ENCODE data around the gene NEK1.

The NEK1 gene

GRCh38 chr4:169399976-169400767 is 212.2 kb downstream of the NEK1 start:
- H3K9ac ChIP-seq (ENCODE audit: low read depth, low read length) = no peak overlapping the region

DNA sequence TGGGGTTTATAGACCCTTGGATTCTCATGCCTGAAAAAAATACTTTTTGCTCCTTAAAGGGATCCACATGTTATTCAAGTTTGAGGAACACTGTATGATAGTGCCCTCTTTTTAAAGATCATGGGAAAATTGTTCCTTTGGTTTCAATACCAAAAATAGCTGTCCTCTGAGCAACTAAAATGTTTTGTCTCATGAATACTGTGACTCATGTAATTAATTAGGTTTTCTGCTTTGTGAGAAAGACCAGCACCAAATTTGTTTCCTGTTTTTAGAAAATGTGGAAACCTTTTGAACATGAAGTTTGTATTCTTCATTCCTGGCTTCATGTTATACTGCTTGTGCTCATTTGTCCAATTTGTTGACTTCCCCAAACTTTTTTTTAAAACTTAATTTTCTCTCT is 214.1 kb downstream of the NEK1 start:
- no peak overlapping the region for H3K9ac ChIP-seq (ENCODE audit: low read depth, low read length)
- no peaks in the 10 kb centered on the region for H3K9me3 ChIP-seq (ENCODE audit: control insufficient read depth, insufficient read depth, low read length)
- no peaks in the 10 kb centered on the region for H3K4me1 ChIP-seq (ENCODE audit: control insufficient read depth, insufficient read depth, low read length)
- no peaks in the 10 kb centered on the region for H3K36me3 ChIP-seq (ENCODE audit: control insufficient read depth, insufficient read depth, low read length)
- no peaks in the 10 kb centered on the region for H3K27me3 ChIP-seq (ENCODE audit: control insufficient read depth, insufficient read depth, low read length)
- H3K27ac ChIP-seq (ENCODE audit: low read depth, low read length) = no peak overlapping the region
- no peak overlapping the region for H3K4me3 ChIP-seq (ENCODE audit: low read depth, low read length)

More at GRCh38 chr4:169399976-169400767, 212.2 kb downstream of the NEK1 start:
- Histone ChIP-seq H3K4me3 (ENCODE audit: low read depth, low read length) (no peak overlapping the region), H3K27ac (ENCODE audit: low read depth, low read length) (no peak overlapping the region), H3K4me1 (ENCODE audit: control insufficient read depth, insufficient read depth, low read length) (peaks cover 8% of the 10 kb centered on the region), H3K27me3 (ENCODE audit: control insufficient read depth, insufficient read depth, low read length) (no peaks in the 10 kb centered on the region), H3K9me3 (ENCODE audit: control insufficient read depth, insufficient read depth, low read length) (no peaks in the 10 kb centered on the region), H3K36me3 (ENCODE audit: control insufficient read depth, insufficient read depth, low read length) (no peaks in the 10 kb centered on the region)

DNA sequence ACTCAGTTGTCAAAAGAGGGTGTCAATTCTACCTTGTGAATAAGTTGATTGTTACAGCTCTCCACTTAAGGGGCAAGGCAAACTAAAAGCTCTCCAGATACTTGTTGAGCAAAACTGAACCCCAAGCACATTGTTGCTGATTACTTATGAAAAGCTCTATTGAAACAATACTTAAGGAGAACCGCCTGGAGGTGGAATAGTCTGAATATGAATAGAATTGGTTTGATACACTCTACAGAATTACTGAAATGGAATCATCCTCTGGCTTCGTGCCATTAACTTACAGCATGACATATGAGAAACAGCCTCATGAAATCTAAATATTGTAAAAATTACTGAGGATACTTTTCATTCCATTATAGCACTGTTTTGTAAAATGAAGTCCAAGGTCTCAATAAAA is 214.6 kb downstream of the NEK1 start:
- Histone ChIP-seq H3K27me3 (ENCODE audit: control insufficient read depth, insufficient read depth, low read length) (no peaks in the 10 kb centered on the region), H3K36me3 (ENCODE audit: control insufficient read depth, insufficient read depth, low read length) (no peaks in the 10 kb centered on the region), H3K4me1 (ENCODE audit: control insufficient read depth, insufficient read depth, low read length) (no peaks in the 10 kb centered on the region), H3K4me3 (ENCODE audit: low read depth, low read length) (no peak overlapping the region), H3K9me3 (ENCODE audit: control insufficient read depth, insufficient read depth, low read length) (no peaks in the 10 kb centered on the region), H3K9ac (ENCODE audit: low read depth, low read length) (no peak overlapping the region), H3K27ac (ENCODE audit: low read depth, low read length) (no peak overlapping the region)

- Histone ChIP-seq H3K9ac (ENCODE audit: low read depth, low read length) (no peak overlapping the region), H3K9me3 (ENCODE audit: control insufficient read depth, insufficient read depth, low read length) (no peaks in the 10 kb centered on the region), H3K27ac (ENCODE audit: low read depth, low read length) (no peak overlapping the region), H3K4me3 (ENCODE audit: low read depth, low read length) (no peak overlapping the region), H3K4me1 (ENCODE audit: control insufficient read depth, insufficient read depth, low read length) (no peaks in the 10 kb centered on the region), H3K27me3 (ENCODE audit: control insufficient read depth, insufficient read depth, low read length) (no peaks in the 10 kb centered on the region), H3K36me3 (ENCODE audit: control insufficient read depth, insufficient read depth, low read length) (no peaks in the 10 kb centered on the region)
Measured at GRCh38 chr4:169385376-169385775, 227.0 kb downstream of the NEK1 start.

- no peaks in the 10 kb centered on the region for H3K4me1 ChIP-seq (ENCODE audit: control insufficient read depth, insufficient read depth, low read length)
- H3K27me3 ChIP-seq (ENCODE audit: control insufficient read depth, insufficient read depth, low read length) = no peaks in the 10 kb centered on the region
- H3K27ac ChIP-seq (ENCODE audit: low read depth, low read length) = no peak overlapping the region
- H3K9ac ChIP-seq (ENCODE audit: low read depth, low read length) = no peak overlapping the region
- no peaks in the 10 kb centered on the region for H3K9me3 ChIP-seq (ENCODE audit: control insufficient read depth, insufficient read depth, low read length)
- H3K36me3 ChIP-seq (ENCODE audit: control insufficient read depth, insufficient read depth, low read length) = no peaks in the 10 kb centered on the region
- H3K4me3 ChIP-seq (ENCODE audit: low read depth, low read length) = no peak overlapping the region
Measured at GRCh38 chr4:169384779-169385178, 227.6 kb downstream of the NEK1 start.

GRCh38 chr4:169383724-169384123 is 228.7 kb downstream of the NEK1 start:
- no peaks in the 10 kb centered on the region for H3K36me3 ChIP-seq (ENCODE audit: control insufficient read depth, insufficient read depth, low read length)
- no peak overlapping the region for H3K27ac ChIP-seq (ENCODE audit: low read depth, low read length)
- H3K9ac ChIP-seq (ENCODE audit: low read depth, low read length) = no peak overlapping the region
- no peaks in the 10 kb centered on the region for H3K9me3 ChIP-seq (ENCODE audit: control insufficient read depth, insufficient read depth, low read length)
- H3K4me1 ChIP-seq (ENCODE audit: control insufficient read depth, insufficient read depth, low read length) = no peaks in the 10 kb centered on the region
- H3K4me3 ChIP-seq (ENCODE audit: low read depth, low read length) = no peak overlapping the region
- no peaks in the 10 kb centered on the region for H3K27me3 ChIP-seq (ENCODE audit: control insufficient read depth, insufficient read depth, low read length)

- no peaks in the 10 kb centered on the region for H3K27me3 ChIP-seq (ENCODE audit: control insufficient read depth, insufficient read depth, low read length)
- H3K9me3 ChIP-seq (ENCODE audit: control insufficient read depth, insufficient read depth, low read length) = peaks cover 12% of the 10 kb centered on the region; the same call in 1 of the 2 replicates
- no peak overlapping the region for H3K9ac ChIP-seq (ENCODE audit: low read depth, low read length)
- no peak overlapping the region for H3K4me3 ChIP-seq (ENCODE audit: low read depth, low read length)
- no peaks in the 10 kb centered on the region for H3K4me1 ChIP-seq (ENCODE audit: control insufficient read depth, insufficient read depth, low read length)
- no peaks in the 10 kb centered on the region for H3K36me3 ChIP-seq (ENCODE audit: control insufficient read depth, insufficient read depth, low read length)
- no peak overlapping the region for H3K27ac ChIP-seq (ENCODE audit: low read depth, low read length)
Measured at GRCh38 chr4:169379688-169380087, 232.7 kb downstream of the NEK1 start.

DNA sequence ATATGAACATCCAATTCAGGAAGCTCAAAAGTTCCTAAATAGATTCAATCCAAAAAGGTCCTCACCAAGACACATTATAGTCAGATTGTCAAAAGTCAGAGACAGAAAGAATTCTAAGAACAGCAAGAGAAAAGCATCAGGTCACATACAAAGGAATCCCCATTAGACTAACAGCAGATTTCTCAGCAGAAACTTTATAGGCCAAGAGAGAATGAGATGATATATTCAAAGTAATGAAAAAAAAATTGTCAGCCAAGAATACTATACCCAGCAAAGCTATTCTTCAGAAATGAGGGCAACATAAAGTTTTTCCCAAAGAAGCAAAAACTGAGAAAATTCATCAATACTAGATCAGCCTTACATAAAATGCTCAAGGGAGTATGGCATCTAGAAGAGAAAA is 235.0 kb downstream of the NEK1 start:
- H3K27ac ChIP-seq (ENCODE audit: low read depth, low read length) = no peak overlapping the region
- H3K36me3 ChIP-seq (ENCODE audit: control insufficient read depth, insufficient read depth, low read length) = no peaks in the 10 kb centered on the region
- no peak overlapping the region for H3K4me3 ChIP-seq (ENCODE audit: low read depth, low read length)
- peaks cover 12% of the 10 kb centered on the region; the same call in 1 of the 2 replicates for H3K9me3 ChIP-seq (ENCODE audit: control insufficient read depth, insufficient read depth, low read length)
- no peak overlapping the region for H3K9ac ChIP-seq (ENCODE audit: low read depth, low read length)
- no peaks in the 10 kb centered on the region for H3K4me1 ChIP-seq (ENCODE audit: control insufficient read depth, insufficient read depth, low read length)
- no peaks in the 10 kb centered on the region for H3K27me3 ChIP-seq (ENCODE audit: control insufficient read depth, insufficient read depth, low read length)

DNA sequence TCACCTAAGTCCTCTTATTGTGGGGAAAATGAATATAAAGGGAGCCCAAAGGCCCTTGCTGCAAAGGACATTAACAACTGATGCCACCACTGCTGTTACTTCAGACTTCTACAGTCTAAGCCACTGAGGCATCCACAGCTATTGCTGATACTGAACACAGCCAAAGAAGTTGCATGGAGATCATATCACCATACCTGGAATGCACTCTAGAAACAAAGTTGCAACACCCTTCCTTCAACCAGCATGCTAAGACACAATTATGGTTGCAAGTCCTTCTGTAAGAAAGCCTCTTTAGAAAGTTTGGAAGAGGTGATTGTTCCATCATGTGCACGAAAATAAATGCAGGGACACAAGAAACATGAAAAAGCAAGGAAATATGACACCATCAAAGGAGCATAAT is 236.0 kb downstream of the NEK1 start:
- Histone ChIP-seq H3K27me3 (ENCODE audit: control insufficient read depth, insufficient read depth, low read length) (no peaks in the 10 kb centered on the region), H3K4me3 (ENCODE audit: low read depth, low read length) (no peak overlapping the region), H3K9ac (ENCODE audit: low read depth, low read length) (no peak overlapping the region), H3K36me3 (ENCODE audit: control insufficient read depth, insufficient read depth, low read length) (no peaks in the 10 kb centered on the region), H3K4me1 (ENCODE audit: control insufficient read depth, insufficient read depth, low read length) (no peaks in the 10 kb centered on the region), H3K9me3 (ENCODE audit: control insufficient read depth, insufficient read depth, low read length) (peaks cover 12% of the 10 kb centered on the region; the same call in 1 of the 2 replicates), H3K27ac (ENCODE audit: low read depth, low read length) (no peak overlapping the region)

- H3K27ac ChIP-seq (ENCODE audit: low read depth, low read length) = no peak overlapping the region
- H3K9me3 ChIP-seq (ENCODE audit: control insufficient read depth, insufficient read depth, low read length) = peaks cover 11% of the 10 kb centered on the region; the same call in 1 of the 2 replicates
- no peak overlapping the region for H3K9ac ChIP-seq (ENCODE audit: low read depth, low read length)
- no peaks in the 10 kb centered on the region for H3K36me3 ChIP-seq (ENCODE audit: control insufficient read depth, insufficient read depth, low read length)
- H3K4me1 ChIP-seq (ENCODE audit: control insufficient read depth, insufficient read depth, low read length) = no peaks in the 10 kb centered on the region
- H3K4me3 ChIP-seq (ENCODE audit: low read depth, low read length) = no peak overlapping the region
- H3K27me3 ChIP-seq (ENCODE audit: control insufficient read depth, insufficient read depth, low read length) = no peaks in the 10 kb centered on the region
Measured at GRCh38 chr4:169372791-169373190, 239.6 kb downstream of the NEK1 start.

DNA sequence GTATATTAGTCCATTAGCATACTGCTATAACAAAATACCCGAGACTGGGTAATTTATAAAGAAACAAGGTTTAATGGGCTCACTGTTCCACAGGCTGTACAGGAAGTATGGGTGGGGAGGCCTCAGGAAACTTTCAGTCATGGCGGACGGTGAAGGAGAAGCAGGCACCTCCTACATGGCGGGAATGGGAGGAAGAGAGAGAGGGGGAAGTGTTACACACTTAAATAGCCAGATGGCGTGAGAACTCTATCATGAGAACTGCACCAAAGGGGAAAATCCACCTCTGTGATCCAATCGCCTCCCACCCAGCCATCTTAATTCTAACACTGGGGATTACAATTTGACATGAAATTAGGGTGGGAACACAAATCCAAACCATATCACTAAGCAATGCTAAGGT is 242.7 kb downstream of the NEK1 start:
- Histone ChIP-seq H3K36me3 (ENCODE audit: control insufficient read depth, insufficient read depth, low read length) (no peaks in the 10 kb centered on the region), H3K27ac (ENCODE audit: low read depth, low read length) (no peak overlapping the region), H3K9ac (ENCODE audit: low read depth, low read length) (no peak overlapping the region), H3K9me3 (ENCODE audit: control insufficient read depth, insufficient read depth, low read length) (peaks cover 8% of the 10 kb centered on the region; the same call in 1 of the 2 replicates), H3K4me3 (ENCODE audit: low read depth, low read length) (no peak overlapping the region), H3K4me1 (ENCODE audit: control insufficient read depth, insufficient read depth, low read length) (no peaks in the 10 kb centered on the region), H3K27me3 (ENCODE audit: control insufficient read depth, insufficient read depth, low read length) (no peaks in the 10 kb centered on the region)

Data from HUES48 (cell line).